Measurements from ENCODE around the gene TCEAL3. TPM values are rescaled to one million over a fixed set of nuclear protein-coding genes. Genes with fewer than 3 reads are reported as not detected.

TCEAL3 gene
- polyA plus RNA-seq, 3 donors: 1.8 to 3.7 (median 2.1) TPM

DNA sequence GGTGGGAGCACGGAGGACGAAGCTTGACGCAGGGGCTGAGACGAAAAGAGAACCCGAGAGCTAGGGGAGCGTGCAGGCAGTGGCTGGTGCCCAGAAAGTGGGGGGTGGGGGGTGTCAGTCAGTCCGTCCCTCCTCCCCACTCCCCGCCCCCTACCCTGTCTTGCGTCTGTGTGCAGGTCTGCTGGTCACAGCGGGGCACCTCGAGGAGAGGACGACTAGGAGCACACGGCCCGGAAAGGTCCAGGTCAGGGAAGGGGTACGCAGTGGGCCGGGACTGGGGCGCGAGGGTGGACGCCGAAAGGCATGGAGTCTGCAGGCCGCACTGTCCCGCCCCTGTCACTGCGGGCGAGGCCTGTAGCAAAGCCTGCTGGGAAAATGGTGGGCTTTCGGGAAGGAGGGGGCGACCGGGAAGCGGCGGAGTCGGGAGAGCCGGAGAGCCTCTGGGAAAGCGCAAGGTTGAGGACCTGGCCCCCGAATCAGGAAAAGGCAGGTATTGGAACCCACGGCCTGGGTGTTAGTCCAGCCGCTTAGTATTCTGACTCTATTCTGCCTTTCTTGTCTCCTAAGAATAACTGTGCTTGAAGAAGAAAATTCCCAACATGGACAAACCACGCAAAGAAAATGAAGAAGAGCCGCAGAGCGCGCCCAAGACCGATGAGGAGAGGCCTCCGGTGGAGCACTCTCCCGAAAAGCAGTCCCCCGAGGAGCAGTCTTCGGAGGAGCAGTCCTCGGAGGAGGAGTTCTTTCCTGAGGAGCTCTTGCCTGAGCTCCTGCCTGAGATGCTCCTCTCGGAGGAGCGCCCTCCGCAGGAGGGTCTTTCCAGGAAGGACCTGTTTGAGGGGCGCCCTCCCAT lies 21.8 kb downstream of the TCEAL3 start:
- H3K27ac Mint-ChIP-seq: peak overlapping the region in 6 of 7 donors; percentile 61 to 88 (median 74)
- H3K27me3 ChIP-seq (ENCODE audit: control insufficient read depth in 2 of 2, insufficient read depth in 2 of 2, low read length in 2 of 2): no peaks in the 10 kb centered on the region
- H3K9me3 Mint-ChIP-seq: peaks cover 0 to 2% (median 0%) of the 10 kb centered on the region in 7 donors
- peaks cover 14% of the 10 kb centered on the region for H3K4me1 Mint-ChIP-seq
- H3K4me2 ChIP-seq (replicated peaks; ENCODE audit: extremely low read depth, low read length, poor library complexity, severe bottlenecking): peak overlapping the region; percentile 78
- peak overlapping the region; percentile 75 to 82 (median 77) for H3K4me3 ChIP-seq (replicated peaks in 1 of 3; ENCODE audit: low read depth in 2 of 3, low read length in 3 of 3)
- WGBS (ENCODE audit: insufficient coverage): 0% methylated on average over 20 of the region's 49 CpGs
- peak overlapping the region; percentile 75 for H2AFZ ChIP-seq (ENCODE audit: insufficient read depth, low read depth, low read length, poor library complexity, severe bottlenecking)
- peak overlapping the region; percentile 68 for H3K9ac ChIP-seq (ENCODE audit: insufficient read depth, low read length, poor library complexity, severe bottlenecking)
- no peaks in the 10 kb centered on the region for H3K36me3 Mint-ChIP-seq
- H3K4me1 ChIP-seq (ENCODE audit: control insufficient read depth in 1 of 2, insufficient read depth in 2 of 2, low read length in 2 of 2): peaks cover 0 to 5% of the 10 kb centered on the region in 2 donors
- DNase-seq: peak in 2 of 3 donors; percentile 2
- H4K20me1 ChIP-seq (ENCODE audit: insufficient read depth, low read length): no peaks in the 10 kb centered on the region
- TF ChIP-seq, protein P1, sequence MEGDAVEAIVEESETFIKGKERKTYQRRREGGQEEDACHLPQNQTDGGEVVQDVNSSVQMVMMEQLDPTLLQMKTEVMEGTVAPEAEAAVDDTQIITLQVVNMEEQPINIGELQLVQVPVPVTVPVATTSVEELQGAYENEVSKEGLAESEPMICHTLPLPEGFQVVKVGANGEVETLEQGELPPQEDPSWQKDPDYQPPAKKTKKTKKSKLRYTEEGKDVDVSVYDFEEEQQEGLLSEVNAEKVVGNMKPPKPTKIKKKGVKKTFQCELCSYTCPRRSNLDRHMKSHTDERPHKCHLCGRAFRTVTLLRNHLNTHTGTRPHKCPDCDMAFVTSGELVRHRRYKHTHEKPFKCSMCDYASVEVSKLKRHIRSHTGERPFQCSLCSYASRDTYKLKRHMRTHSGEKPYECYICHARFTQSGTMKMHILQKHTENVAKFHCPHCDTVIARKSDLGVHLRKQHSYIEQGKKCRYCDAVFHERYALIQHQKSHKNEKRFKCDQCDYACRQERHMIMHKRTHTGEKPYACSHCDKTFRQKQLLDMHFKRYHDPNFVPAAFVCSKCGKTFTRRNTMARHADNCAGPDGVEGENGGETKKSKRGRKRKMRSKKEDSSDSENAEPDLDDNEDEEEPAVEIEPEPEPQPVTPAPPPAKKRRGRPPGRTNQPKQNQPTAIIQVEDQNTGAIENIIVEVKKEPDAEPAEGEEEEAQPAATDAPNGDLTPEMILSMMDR (IDR thresholded peaks at IDR 0.05): no peak
- H3K79me2 ChIP-seq (ENCODE audit: insufficient read depth, low read length): no peaks in the 10 kb centered on the region
- no peaks in the 10 kb centered on the region for H3K9me3 ChIP-seq (replicated peaks in 1 of 2; ENCODE audit: control insufficient read depth in 1 of 2, insufficient read depth in 1 of 2, low read length in 2 of 2)
- intact Hi-C loops (cut with micrococcal nuclease): no loop called here
- H3K27ac ChIP-seq (ENCODE audit: low read depth in 1 of 2, low read length in 2 of 2): peak overlapping the region; percentile 44 to 58
- no peaks in the 10 kb centered on the region for H3K36me3 ChIP-seq (replicated peaks in 1 of 2; ENCODE audit: control insufficient read depth in 1 of 2, insufficient read depth in 2 of 2, low read length in 2 of 2)
- peak overlapping the region; percentile 90 to 94 for H3K4me3 Mint-ChIP-seq
- peaks cover 0 to 4% (median 0%) of the 10 kb centered on the region in 3 donors for H3K27me3 Mint-ChIP-seq (ENCODE audit: low read depth in 3 of 3)

GRCh38 chrX:103630171-103630511 lies 22.4 kb downstream of the TCEAL3 start:
- Mint-ChIP-seq H3K4me3 (peak overlapping the region; percentile 90 to 94), H3K27ac (peak overlapping the region in 1 of 7 donors; percentile 81), H3K9me3 (peaks cover 0 to 2% (median 0%) of the 10 kb centered on the region in 7 donors), H3K27me3 (ENCODE audit: low read depth in 3 of 3) (peaks cover 0 to 4% (median 0%) of the 10 kb centered on the region in 3 donors), H3K36me3 (no peaks in the 10 kb centered on the region), H3K4me1 (peaks cover 14% of the 10 kb centered on the region)
- no peaks in the 10 kb centered on the region for H3K36me3 ChIP-seq (replicated peaks in 1 of 2; ENCODE audit: control insufficient read depth in 1 of 2, insufficient read depth in 2 of 2, low read length in 2 of 2)
- no peak overlapping the region for H3K27ac ChIP-seq (ENCODE audit: low read depth in 1 of 2, low read length in 2 of 2)
- peak overlapping the region; percentile 78 for H3K4me2 ChIP-seq (replicated peaks; ENCODE audit: extremely low read depth, low read length, poor library complexity, severe bottlenecking)
- no peaks in the 10 kb centered on the region for H4K20me1 ChIP-seq (ENCODE audit: insufficient read depth, low read length)
- H3K79me2 ChIP-seq (ENCODE audit: insufficient read depth, low read length): no peaks in the 10 kb centered on the region
- DNase-seq: no peak
- 15% methylated on average over 4 of the region's 6 CpGs for WGBS (ENCODE audit: insufficient coverage)
- H3K27me3 ChIP-seq (ENCODE audit: control insufficient read depth in 2 of 2, insufficient read depth in 2 of 2, low read length in 2 of 2): no peaks in the 10 kb centered on the region
- H3K4me3 ChIP-seq (replicated peaks in 1 of 3; ENCODE audit: low read depth in 2 of 3, low read length in 3 of 3): peak overlapping the region; percentile 75 to 82 (median 77)
- intact Hi-C loops (cut with micrococcal nuclease): no loop called here
- H3K9ac ChIP-seq (ENCODE audit: insufficient read depth, low read length, poor library complexity, severe bottlenecking): peak overlapping the region; percentile 68
- TF ChIP-seq, protein P1 (IDR thresholded peaks at IDR 0.05): no peak
- H3K4me1 ChIP-seq (ENCODE audit: control insufficient read depth in 1 of 2, insufficient read depth in 2 of 2, low read length in 2 of 2): peaks cover 0 to 5% of the 10 kb centered on the region in 2 donors
- H2AFZ ChIP-seq (ENCODE audit: insufficient read depth, low read depth, low read length, poor library complexity, severe bottlenecking): peak overlapping the region; percentile 75
- no peaks in the 10 kb centered on the region for H3K9me3 ChIP-seq (replicated peaks in 1 of 2; ENCODE audit: control insufficient read depth in 1 of 2, insufficient read depth in 1 of 2, low read length in 2 of 2)

All from CD14-positive monocyte (primary cell).